NT2/D1 (cell line): ENCODE results near the gene GRAMD2B.

Experiments
- DNase-seq: peaks from one replicate; pipeline ENCODE4 v3.0.0-alpha.2; 2011; ENCODE audit warnings: low read depth, low spot score
- H3K27me3 ChIP-seq: 2 replicates; pipeline ENCODE4 v1.6.0; 2011; ENCODE audit warnings: mild to moderate bottlenecking; ENCODE audit not compliant: insufficient read length, insufficient read depth
- H3K36me3 ChIP-seq: 2 replicates; pipeline ENCODE4 v1.6.1; 2011; ENCODE audit warnings: mild to moderate bottlenecking, low read length, mixed read lengths; ENCODE audit not compliant: insufficient read depth, insufficient read length
- H3K4me1 ChIP-seq: 2 replicates; pipeline ENCODE4 v1.5.1; 2011; ENCODE audit not compliant: insufficient read depth, insufficient read length
- H3K4me3 ChIP-seq: 2 replicates; pipeline ENCODE4 v1.5.1; 2011; ENCODE audit warnings: low read depth; ENCODE audit not compliant: insufficient read length
- H3K9ac ChIP-seq: 2 replicates; pipeline ENCODE4 v1.6.0; 2011; ENCODE audit warnings: low read depth; ENCODE audit not compliant: insufficient read length
- H3K9me3 ChIP-seq: 2 replicates; pipeline ENCODE4 v1.5.1; 2011; ENCODE audit warnings: mild to moderate bottlenecking, low read length; ENCODE audit not compliant: insufficient read depth
- SUZ12 ChIP-seq: IDR thresholded peaks from 2 replicates; pipeline ENCODE4 v1.6.1; 2011; ENCODE audit not compliant: insufficient read length, insufficient read depth; ENCODE audit errors: extremely low read depth
- YY1 ChIP-seq: IDR thresholded peaks from 2 replicates; pipeline ENCODE4 v1.6.1; 2011; ENCODE audit not compliant: insufficient read length, insufficient read depth
- ZNF274 ChIP-seq: IDR thresholded peaks from 2 replicates; pipeline ENCODE4 v1.6.1; 2011; ENCODE audit warnings: mild to moderate bottlenecking, low read depth, low read length

The GRAMD2B gene

DNA sequence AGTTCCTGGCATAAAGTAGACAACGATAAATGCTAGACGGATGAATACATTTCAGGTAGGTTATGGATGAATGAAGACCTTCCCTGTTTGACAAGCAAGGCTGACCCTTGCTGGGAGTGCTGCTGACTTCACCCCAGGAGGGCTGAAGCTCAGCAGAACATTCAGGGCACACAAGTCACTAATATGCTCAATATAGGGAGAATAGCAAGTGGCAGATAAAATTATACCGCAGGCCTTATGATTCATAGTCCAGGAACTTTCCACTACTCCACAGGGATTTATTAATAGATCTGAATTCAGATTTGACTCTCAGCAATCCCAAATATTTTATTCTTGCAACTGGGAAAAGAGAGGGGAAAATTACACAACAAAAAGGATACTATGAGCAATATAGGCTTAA lies 38.2 kb upstream of the GRAMD2B start:
- Histone ChIP-seq H3K9ac (no peak overlapping the region), H3K36me3 (no peaks in the 10 kb centered on the region), H3K4me3 (no peak overlapping the region), H3K9me3 (no peaks in the 10 kb centered on the region), H3K27me3 (no peaks in the 10 kb centered on the region), H3K4me1 (no peaks in the 10 kb centered on the region)
- TF ChIP-seq ZNF274: no peak
- DNase-seq: no peak

DNA sequence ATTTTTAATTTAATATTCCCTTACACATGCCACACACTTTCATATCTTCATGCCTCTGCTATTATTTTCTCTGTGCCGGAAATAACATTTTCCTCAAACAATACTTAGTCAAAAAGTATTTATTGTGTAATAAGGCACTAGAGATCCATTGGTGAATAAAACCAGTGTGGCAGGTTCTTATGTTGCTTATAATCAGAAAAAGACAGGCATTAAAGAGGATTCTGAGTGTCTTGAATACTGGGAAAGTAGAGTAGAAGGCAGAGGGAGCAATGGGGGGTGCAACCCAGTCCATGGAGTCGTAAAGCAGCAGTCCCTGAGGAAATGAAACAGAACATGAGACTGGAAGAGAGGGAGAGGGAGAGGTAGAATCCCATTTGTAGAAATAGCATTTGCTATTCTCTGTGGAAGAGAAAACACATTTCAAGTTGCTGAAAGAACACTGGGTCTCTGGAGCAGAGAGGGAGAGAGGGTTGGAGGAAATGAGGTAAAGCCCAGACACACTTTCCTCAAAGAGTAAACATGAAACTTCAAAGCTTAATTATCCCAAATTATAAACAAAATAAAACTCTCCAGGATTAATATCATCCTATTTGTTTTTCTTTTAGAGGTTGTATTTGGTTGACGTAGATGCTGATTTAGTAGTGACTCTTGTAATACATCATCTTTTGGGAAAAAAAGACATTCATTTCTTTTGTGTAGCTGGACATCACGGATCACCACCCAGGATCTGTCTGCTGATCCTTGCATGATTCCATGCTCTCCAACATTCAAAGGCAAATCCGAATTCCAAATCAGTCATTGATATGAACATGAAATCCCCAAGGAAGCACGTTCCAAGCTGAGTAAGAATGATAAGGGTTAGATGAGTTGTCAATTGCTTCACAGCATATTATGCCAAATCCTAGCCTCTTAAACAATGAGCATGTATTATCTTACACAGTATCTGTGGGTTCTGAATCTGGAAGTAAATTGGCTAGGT lies 37.4 kb upstream of the GRAMD2B start:
- no peak overlapping the region for H3K9ac ChIP-seq

DNA sequence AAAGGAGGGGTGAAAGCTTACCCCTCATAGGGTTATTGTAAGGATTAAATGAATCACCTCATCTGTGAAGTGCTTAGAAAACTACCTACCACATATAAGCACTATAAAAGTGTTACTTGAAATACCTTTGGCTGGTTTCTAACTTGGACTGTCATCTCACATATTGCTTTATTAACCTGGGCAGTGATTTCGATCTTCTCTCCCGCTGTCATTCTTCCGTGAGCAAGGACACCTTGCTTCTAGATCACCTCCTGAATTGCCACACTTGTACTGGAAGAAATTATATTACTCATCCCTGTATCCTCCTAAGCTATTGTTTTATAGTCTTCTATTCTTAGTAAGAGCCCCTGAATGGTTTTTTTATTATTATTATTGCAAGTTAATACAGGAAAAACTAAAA lies 34.0 kb upstream of the GRAMD2B start:
- TF ChIP-seq ZNF274 (no peak), SUZ12 (no peak), YY1 (no peak)
- H3K9me3 ChIP-seq: no peaks in the 10 kb centered on the region
- no peaks in the 10 kb centered on the region for H3K27me3 ChIP-seq
- H3K4me3 ChIP-seq: no peak overlapping the region
- no peak for DNase-seq
- no peak overlapping the region for H3K9ac ChIP-seq
- H3K4me1 ChIP-seq: no peaks in the 10 kb centered on the region
- no peaks in the 10 kb centered on the region for H3K36me3 ChIP-seq

More for the DNA sequence above, 37.4 kb upstream of the GRAMD2B start:
- Histone ChIP-seq H3K4me3 (no peak overlapping the region), H3K4me1 (no peaks in the 10 kb centered on the region), H3K36me3 (no peaks in the 10 kb centered on the region), H3K9me3 (no peaks in the 10 kb centered on the region), H3K27me3 (no peaks in the 10 kb centered on the region)
- DNase-seq: no peak
- TF ChIP-seq ZNF274 (no peak), YY1 (no peak), SUZ12 (no peak)

DNA sequence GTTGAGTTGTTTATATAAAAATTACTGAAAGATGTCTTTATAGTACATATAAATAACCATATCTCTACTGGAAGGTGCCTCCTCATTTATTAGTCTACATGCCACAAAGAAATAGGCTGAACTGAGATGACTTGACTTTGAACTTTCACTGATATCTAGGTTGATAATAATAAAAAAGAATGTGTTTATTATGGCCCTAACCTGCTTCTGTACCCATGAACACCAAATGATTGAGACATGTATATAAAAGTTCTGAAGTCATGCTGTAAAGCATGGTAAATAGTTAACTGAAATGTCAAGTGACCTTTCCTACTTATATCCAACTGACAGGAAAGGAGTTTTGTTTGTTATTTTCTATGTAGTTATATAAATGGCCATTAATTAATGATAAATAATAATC lies 33.2 kb upstream of the GRAMD2B start:
- no peak for DNase-seq
- no peak overlapping the region for H3K4me3 ChIP-seq
- TF ChIP-seq SUZ12 (no peak), YY1 (no peak), ZNF274 (no peak)
- no peaks in the 10 kb centered on the region for H3K4me1 ChIP-seq
- no peaks in the 10 kb centered on the region for H3K36me3 ChIP-seq
- no peaks in the 10 kb centered on the region for H3K9me3 ChIP-seq
- no peak overlapping the region for H3K9ac ChIP-seq
- H3K27me3 ChIP-seq: no peaks in the 10 kb centered on the region

DNA sequence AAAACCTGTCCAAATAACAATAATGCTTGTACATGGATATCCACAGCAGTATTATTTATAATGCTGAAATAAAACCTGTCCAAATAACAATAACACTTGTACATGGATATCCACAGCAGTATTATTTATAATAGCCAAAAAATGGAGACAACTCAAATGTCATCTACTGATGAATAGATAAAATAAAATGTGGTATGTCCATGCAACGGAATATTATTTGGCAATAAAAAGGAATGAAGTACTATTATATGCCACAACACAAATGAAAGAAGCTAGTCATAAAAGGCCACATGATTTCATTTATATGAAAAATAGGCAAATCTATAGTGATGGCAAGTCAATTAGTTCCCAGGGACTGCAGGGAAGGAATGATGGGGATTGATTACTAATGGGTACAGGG lies 31.8 kb upstream of the GRAMD2B start:
- H3K27me3 ChIP-seq: no peaks in the 10 kb centered on the region
- H3K4me1 ChIP-seq: no peaks in the 10 kb centered on the region
- H3K9me3 ChIP-seq: no peaks in the 10 kb centered on the region
- no peak for DNase-seq
- H3K9ac ChIP-seq: no peak overlapping the region
- no peaks in the 10 kb centered on the region for H3K36me3 ChIP-seq
- no peak for TF ChIP-seq SUZ12
- H3K4me3 ChIP-seq: no peak overlapping the region

DNA sequence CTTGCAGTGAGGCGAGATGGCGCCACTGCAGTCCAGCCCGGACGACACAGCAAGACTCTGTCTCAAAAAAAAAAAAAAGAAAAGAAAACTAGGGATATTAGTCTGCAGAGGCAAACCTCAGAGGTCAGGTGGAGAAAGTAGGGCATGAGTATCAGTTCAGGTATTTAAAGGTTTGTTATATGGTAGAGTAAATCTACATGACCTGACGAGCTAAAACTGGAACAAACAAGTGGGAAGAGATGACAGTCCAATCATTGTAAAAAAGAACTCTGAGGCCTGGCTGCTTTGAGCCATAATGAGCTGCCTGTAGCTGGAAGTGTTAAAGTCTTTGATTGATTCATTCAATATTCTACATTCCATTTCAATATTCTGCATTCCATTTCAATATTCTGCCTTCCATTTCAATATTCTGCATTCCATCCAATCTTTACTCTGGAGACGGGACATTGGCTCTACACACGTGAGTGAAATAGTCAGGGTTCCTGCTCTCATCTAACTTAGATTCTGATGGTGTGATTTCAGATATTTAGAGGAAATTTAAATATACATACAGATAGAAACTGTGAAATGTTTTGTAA lies 28.9 kb upstream of the GRAMD2B start:
- no peak for TF ChIP-seq YY1
- no peak for TF ChIP-seq SUZ12
- TF ChIP-seq ZNF274: no peak
- H3K4me3 ChIP-seq: no peak overlapping the region

DNA sequence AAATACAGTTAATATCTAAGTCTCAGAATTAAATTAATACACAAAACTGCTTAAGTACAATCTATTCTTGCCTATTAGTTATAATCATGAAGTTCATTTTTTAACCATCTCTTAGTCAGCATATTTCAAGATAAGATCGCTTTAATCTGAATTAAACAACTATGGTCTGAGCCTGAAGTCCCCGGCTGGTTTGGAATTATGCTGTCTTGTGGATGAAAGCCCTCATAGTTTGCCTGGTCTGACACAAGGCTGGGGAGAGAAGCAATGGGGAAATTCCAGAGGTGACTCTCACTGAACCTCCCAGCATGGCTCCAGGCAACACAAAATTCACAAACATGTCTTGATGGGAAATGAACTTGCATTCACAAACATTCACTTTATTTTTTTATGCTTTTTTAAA lies 28.0 kb upstream of the GRAMD2B start:
- DNase-seq: no peak
- H3K9me3 ChIP-seq: peaks cover 8% of the 10 kb centered on the region
- H3K36me3 ChIP-seq: no peaks in the 10 kb centered on the region
- H3K9ac ChIP-seq: no peak overlapping the region
- H3K4me3 ChIP-seq: no peak overlapping the region
- TF ChIP-seq ZNF274 (no peak), YY1 (no peak), SUZ12 (no peak)
- no peaks in the 10 kb centered on the region for H3K4me1 ChIP-seq
- no peaks in the 10 kb centered on the region for H3K27me3 ChIP-seq

More for the DNA sequence above, 28.9 kb upstream of the GRAMD2B start:
- no peak overlapping the region for H3K9ac ChIP-seq
- H3K9me3 ChIP-seq: no peaks in the 10 kb centered on the region
- no peak for DNase-seq
- H3K36me3 ChIP-seq: no peaks in the 10 kb centered on the region
- H3K4me1 ChIP-seq: no peaks in the 10 kb centered on the region
- no peaks in the 10 kb centered on the region for H3K27me3 ChIP-seq
